Measurements from ENCODE around the gene PIBF1.
"Not testable (repeated sequence)": the region's sequence is repeated elsewhere in the genome, so short reads cannot be mapped to it uniquely, and the experiment has no call there.

DNA sequence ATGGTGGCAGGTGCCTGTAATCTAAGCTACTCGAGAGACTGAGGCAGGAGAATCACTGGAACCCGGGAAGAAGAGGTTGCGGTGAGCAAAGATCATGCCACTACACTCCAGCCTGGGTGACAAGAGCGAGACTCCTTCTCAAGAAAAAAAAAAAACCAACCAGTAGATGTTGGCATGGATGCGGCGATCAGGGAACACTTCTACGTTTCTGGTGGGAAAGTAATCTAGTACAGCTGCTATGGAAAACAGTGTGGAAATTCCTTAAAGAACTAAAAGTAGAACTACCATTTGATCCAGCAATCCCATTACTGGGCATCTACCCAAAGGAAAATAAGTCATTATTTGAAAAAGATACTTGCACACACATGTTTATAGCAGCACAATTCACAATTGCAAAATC lies 119.6 kb downstream of the PIBF1 start:
- TF ChIP-seq, protein P1, sequence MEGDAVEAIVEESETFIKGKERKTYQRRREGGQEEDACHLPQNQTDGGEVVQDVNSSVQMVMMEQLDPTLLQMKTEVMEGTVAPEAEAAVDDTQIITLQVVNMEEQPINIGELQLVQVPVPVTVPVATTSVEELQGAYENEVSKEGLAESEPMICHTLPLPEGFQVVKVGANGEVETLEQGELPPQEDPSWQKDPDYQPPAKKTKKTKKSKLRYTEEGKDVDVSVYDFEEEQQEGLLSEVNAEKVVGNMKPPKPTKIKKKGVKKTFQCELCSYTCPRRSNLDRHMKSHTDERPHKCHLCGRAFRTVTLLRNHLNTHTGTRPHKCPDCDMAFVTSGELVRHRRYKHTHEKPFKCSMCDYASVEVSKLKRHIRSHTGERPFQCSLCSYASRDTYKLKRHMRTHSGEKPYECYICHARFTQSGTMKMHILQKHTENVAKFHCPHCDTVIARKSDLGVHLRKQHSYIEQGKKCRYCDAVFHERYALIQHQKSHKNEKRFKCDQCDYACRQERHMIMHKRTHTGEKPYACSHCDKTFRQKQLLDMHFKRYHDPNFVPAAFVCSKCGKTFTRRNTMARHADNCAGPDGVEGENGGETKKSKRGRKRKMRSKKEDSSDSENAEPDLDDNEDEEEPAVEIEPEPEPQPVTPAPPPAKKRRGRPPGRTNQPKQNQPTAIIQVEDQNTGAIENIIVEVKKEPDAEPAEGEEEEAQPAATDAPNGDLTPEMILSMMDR (IDR thresholded peaks at IDR 0.05) = not testable (repeated sequence)
- not testable (repeated sequence) for TF ChIP-seq POLR2A (IDR thresholded peaks at IDR 0.05)

Data from vagina (tissue), 2 donors.